HG03558 (cell line): ENCODE results near the gene TMEM259.

Experiments used
- ATAC-seq: cut with Tn5 transposase; IDR thresholded peaks from one replicate; pipeline ENCODE4 v1.9.1; 2021; ENCODE audit warnings: moderate number of reproducible peaks; ENCODE audit not compliant: unreplicated experiment; ENCODE audit errors: extremely low read depth

Gene TMEM259

DNA sequence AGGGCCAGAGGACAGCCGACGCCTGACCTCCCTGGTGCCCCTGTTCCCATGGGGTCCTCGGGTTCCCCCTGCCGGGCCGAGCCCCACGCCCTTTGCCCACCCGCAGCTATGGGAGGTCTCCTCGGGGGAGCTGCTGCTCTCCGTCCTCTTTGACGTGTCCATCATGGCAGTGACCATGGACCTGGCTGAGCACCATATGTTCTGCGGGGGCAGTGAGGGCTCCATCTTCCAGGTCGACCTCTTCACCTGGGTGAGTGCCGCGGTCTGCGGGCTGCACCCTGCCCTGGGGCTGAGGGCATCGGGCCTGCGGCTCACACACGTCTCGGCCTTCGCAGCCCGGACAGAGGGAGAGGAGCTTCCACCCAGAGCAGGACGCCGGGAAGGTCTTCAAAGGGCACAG lies 30.2 kb downstream of the TMEM259 start:
- ATAC-seq, result no peak

GRCh38 chr19:990119-990571 lies 30.8 kb downstream of the TMEM259 start:
- ATAC-seq, result no peak

- no peak for ATAC-seq
Measured at GRCh38 chr19:989381-990081, 31.4 kb downstream of the TMEM259 start.

DNA sequence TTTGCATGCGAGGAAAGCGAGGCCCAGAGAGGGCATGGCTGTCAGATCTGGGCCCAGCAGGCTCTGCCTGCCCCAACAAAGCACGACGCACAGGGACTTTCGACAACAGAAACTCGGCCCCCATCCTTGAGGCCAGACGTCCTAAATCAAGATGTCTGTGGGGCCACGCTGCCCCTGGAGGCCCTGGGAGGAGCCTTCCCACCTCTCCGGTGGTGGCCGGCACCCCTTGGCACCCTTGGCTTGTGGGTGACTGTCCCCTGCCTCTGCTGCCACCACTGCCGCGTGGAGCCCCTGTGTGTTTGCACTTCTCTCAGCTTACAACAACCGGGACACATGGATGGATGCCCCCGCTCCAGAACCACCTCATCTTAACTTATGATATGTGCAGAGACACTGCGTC lies 32.4 kb downstream of the TMEM259 start:
- ATAC-seq, result no peak

DNA sequence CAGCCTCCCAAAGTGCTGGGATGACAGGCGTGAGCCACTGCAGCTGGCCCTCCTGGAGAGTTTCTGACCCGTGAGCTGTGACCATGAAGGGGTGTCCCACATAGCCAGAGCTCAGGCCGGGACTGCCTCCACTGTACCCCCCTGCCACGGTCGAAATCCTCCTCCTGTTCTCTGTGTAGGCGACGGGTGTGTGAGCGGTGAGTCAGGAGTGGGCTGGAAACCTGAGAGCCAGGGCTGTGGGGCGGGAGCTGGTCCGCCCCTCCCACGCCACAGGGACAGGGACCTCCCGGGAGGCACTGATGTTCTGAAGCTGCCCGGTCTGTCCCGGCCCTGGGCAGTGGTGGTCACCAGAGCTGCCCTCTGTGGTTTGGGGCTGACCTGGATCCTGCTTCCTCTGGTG lies 32.8 kb downstream of the TMEM259 start:
- no peak for ATAC-seq

GRCh38 chr19:986083-986482 lies 34.8 kb downstream of the TMEM259 start:
- no peak for ATAC-seq

DNA sequence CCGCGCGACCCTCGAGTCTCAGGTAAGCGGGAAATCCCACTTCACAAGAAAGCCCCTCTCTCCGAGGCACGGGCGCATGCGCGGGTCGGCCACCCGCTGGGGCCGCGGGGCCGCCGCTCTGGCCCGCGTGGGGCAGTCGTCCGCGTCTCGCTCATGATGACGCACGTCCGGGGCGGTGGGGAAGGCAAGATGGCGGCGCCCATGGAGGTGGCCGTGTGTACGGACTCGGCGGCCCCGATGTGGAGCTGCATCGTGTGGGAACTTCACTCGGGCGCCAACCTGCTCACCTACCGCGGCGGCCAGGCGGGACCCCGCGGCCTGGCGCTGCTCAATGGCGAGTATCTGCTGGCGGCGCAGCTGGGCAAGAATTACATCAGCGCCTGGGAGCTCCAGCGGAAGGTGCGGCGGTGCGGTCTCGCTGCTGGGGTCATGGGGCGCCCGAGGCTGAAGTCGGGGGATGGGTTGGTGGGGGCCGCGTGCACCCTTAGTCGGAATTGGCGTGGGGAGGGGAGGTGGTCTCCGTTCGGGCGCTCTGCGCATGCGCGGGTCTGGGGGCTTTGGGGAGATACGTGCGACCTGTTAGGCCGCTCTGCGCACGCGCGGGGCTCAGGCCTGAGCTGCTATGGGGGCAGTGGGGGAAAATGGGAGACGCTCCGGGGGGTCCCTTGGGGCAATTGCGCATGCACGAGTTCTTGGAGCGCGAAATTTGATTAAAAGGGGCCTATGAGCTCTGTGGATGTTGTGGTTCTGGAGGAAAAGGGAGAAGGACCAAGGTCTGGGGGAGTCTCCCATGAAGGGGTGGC lies 36.6 kb downstream of the TMEM259 start, which contains the start of gene WDR18:
Gene WDR18, plus strand, starts transcription at position 181 of the 803 bp plus-strand sequence. Its CDS starts 9 bp downstream, at position 190.
- ATAC-seq, result peak; percentile 51

- no peak for ATAC-seq
Measured at GRCh38 chr19:982567-983170, 38.3 kb downstream of the TMEM259 start.

DNA sequence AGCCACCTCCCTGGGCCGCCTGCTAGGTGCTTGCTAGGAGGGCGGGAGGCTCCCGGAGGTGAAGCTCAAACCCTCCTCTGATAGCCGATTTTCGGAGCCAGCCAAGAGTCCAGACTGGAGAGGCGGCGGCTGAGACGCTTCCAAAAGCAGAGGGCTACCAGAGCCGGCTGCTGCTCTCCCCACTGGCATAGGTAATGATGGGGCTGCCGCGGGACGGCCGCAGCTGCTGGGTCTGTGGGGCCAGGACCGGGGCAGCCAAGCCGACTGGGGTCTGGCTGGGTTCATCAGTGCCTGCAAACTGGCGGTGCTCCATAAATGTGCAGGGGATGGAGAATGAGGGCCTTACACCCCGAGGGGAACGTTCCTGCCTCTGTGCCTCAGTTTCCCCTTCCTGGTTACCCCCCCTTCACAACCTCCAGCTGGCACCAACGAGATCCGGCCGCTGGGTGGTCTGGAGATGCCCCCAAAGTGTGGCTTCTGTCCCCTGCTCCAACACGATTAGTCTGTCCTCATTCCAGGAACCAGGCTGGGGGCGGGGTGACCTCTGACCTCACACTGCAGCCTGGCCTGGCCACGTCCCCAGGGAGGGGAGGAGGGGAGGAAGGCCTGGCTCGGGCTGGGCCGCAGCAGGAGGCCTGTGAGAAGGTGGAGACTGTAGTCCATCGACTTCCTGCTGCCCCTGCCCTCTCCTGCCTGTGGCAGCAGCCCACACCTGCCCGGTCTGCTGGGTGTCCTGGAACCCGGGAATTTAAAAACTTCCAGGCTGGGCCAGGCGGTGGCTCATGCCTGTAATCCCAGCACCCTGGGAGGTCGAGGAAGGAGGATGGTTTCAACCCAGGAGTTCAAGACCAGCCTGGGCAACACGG lies 40.6 kb downstream of the TMEM259 start:
- no peak for ATAC-seq

GRCh38 chr19:979318-979741 lies 41.6 kb downstream of the TMEM259 start:
- ATAC-seq, result no peak

DNA sequence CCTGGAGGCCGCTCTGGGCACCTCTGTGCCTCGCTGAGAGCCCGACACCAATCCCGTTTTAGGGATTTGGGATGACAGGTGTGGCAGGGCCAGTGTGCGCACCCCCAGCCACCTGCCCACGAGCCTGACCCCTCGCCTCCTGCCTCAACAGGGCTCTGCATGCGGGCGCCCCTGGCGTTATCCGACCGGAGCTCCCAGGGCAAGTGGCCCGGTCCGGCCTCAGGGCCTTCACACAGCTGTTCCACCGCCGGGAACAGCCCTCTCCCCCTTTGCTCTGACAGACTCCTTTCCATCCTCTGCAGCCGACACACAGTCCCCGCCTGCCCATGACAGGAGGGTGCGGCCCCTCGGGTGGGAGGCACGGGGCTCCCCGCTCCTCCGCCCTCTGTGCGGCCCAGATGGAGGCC lies 43.9 kb downstream of the TMEM259 start:
- no peak for ATAC-seq

DNA sequence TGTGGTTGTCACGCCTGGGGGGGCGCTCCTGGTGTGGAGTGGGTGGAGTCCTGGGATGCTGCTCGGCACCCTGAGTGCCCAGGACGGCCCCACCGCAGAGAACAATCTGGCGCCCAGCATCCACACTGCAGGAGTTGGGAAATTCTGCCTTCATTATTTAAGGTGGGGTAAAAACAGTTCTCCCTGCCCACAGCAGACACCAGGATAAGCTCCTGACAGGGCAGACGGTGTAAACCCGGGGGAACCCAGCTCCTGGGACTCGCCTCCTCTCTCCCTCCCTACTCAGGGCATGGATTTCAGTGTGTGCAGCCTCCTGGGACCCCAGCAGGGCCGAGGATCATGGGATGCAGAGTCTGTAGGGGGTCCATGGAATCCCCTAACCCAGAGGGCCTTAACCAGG lies 44.4 kb downstream of the TMEM259 start:
- ATAC-seq, result no peak

DNA sequence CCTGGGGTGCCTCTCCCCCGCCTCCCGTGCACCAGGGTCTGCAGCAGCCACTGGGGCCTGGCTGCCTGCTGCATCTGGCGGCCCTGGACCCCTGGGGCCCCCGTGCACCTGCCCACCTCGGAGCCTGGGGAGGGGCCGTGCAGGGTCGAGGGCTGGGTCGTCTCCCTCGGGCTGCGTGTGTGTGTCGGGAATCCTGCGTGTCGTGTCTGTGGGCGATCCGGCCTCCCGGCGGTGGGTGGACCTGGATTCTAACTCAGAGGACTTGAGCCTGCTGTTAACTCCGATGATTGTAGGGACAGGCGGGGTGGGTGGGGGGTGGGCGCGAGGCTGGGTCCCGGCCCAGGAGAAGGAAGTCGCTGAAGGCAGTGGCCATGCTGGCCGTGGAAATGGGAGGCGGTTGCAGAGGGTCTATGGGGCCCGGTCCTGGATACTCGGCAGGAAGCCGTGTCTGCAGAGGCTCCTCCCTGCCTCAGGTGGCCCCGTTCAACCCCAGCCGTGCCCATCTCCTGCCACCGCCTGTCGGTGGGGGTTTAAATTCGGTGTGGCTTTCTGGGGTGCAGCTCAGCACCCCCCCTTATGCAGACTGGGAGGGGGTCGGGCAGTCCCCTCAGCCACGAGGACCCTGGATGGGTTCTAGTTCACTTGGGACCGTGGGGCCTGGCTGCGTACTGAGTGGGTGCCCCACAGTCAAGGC lies 46.2 kb downstream of the TMEM259 start:
- no peak for ATAC-seq

- no peak for ATAC-seq
Measured at GRCh38 chr19:973726-974563, 47.0 kb downstream of the TMEM259 start.

- ATAC-seq, result no peak
Measured at GRCh38 chr19:972281-972680, 48.6 kb downstream of the TMEM259 start.

DNA sequence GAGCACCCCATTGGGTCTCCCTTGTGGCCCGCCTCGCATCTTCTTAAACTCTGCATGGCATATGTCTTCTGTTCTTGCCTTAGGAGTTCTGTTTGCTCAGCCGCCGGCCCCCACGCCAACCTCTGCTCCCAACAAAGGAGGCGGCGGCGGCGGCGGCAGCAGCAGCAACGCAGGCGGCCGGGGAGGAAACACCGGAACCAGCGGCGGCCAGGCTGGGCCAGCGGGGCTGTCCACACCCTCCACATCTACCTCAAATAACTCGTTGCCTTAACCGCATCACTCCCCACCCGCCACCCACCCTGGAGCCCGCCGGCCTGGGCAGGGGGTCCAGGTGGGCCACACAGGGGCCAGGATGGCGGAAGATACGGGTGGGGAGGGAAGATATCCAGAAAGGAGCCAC lies 49.1 kb downstream of the TMEM259 start:
- ATAC-seq, result no peak

- no peak for ATAC-seq
Measured at GRCh38 chr19:970695-971094, 50.2 kb downstream of the TMEM259 start.

DNA sequence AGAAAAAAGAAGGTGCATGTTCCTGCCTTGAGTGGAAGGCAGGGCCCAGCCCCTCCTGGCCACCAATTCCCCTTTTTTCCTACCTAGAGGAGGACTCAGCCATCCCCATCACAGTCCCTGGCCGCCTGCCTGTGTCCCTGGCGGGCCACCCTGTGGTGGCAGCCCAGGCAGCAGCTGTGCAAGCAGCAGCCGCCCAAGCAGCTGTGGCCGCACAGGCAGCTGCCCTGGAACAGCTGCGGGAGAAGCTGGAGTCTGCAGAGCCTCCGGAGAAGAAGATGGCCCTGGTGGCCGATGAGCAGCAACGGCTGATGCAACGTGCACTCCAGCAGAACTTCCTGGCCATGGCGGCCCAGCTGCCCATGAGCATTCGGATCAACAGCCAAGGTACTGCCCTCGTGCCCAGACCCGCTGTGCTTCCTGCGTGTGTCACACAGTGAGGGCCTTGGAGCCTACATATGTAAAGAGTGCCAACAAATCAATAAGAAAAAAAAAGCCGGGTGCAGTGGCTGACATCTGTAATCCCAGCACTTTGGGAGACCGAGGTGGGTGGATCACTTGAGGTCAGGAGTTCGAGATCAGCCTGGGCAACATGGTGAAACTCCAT lies 54.3 kb downstream of the TMEM259 start:
- no peak for ATAC-seq
